GM10248 (cell line): Measurements from ENCODE around the gene CDC34.

Experiments
- CTCF ChIA-PET: fragments of 300-600 bp; sonication (Branson Sonifier 250); formaldehyde crosslinking; extraction: SDS; loops from one replicate; lab custom pipeline; 2021; ENCODE audit warnings: antibody characterized with exemption; lab: Yijun Ruan, JAX
- POLR2A ChIA-PET: fragments of 350-650 bp; sonication (Branson Sonifier 250); formaldehyde crosslinking; extraction: SDS; loops from one replicate; lab custom pipeline; 2020; ENCODE audit warnings: antibody characterized with exemption; lab: Yijun Ruan, JAX
- DNase-seq: peaks from one replicate; pipeline ENCODE4 v3.0.0; 2012; ENCODE audit errors: extremely low spot score
- CTCF ChIP-seq: IDR thresholded peaks from 2 replicates; pipeline ENCODE4 v1.5.1; 2012; ENCODE audit warnings: mild to moderate bottlenecking, low read depth; ENCODE audit errors: extremely low read depth, missing control alignments, control extremely low read depth

The CDC34 gene

GRCh38 chr19:570937-571565 lies 39.5 kb downstream of the CDC34 start:
- DNase-seq = peak; percentile 53
- TF ChIP-seq CTCF = no peak
- ChIA-PET CTCF (interaction anchor here (0.8 to 1.6 kb wide), 2 partner anchors 39 to 40 kb away, joined by 3 to 4 read pairs; partner anchors contain the start of gene CDC34), POLR2A (no interaction called here)

GRCh38 chr19:571566-571974 lies 40.0 kb downstream of the CDC34 start:
- POLR2A ChIA-PET = no interaction called here
- CTCF ChIA-PET = interaction anchor here (0.7 to 0.8 kb wide), 2 partner anchors 40 to 61 kb away, joined by 4 read pairs; partner anchors contain the start of gene CDC34
- TF ChIP-seq CTCF = no peak
- no peak for DNase-seq

- peak; percentile 100 for DNase-seq
- TF ChIP-seq CTCF = no peak
- POLR2A ChIA-PET = no interaction called here
- CTCF ChIA-PET = interaction anchor here (0.7 to 0.8 kb wide), 2 partner anchors 41 to 61 kb away, joined by 4 read pairs; partner anchors contain the start of gene CDC34
These were observed 40.7 kb downstream of the CDC34 start, which contains the start of gene BSG for GRCh38 chr19:572140-572742. Gene BSG (plus strand): TSS chr19:572596. CDS start chr19:572635, 39 bp downstream.

DNA sequence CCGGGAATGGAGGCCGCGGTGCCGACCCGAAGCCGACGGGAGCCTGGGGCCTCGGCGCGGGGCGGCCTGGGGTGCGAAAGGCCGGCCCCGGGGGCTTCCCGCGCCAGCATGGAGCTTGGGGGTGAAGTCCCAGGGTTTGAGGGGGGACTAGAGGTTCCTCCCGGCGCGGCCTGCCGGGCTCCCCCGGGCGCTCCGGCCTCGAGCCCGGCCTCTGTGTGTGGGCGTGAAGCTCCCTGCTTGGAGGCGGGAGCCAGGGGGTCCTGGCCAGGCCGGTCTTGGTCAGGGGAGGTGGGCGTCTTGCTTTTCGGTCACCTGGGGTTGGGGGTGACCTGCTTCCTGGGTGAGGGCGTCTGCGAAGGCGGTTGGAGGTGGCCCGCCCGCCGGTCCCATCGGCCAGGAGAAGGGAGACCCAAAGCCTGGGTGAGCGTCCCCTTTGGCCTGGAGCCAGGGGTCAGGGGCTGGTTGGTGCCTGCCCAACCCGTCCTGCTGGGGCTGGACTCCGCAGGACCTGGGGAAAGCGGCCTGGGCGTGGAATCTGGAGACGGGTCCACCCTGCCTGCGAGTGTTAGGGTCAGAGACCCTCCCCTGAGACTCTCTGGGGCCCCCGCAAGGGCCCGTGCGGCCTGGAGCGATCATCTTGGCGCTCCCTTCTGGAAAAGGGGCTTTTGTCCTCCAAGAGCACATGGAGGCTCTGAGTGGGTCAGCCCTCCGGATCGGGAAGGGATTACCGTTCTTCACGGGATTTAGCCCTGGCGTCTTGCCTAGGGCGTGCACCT lies 41.4 kb downstream of the CDC34 start:
- DNase-seq = peak; percentile 48
- ChIA-PET POLR2A (no interaction called here), CTCF (no interaction called here)
- TF ChIP-seq CTCF = no peak

DNA sequence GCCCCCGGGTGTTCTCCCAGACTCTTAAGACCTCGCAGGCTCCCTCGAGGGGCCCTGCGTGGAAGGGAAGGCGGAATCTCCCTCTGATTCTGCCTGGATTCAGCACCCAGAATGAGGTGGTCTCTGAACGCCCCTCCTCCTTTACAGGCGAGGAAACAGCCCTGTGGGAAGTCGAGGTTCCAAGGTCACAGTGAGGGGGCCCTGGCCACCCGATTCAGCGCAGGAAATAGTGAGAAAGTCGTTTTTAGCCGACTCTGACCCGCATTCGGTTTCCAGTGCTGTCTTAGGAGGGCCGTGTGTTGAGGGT lies 41.9 kb downstream of the CDC34 start:
- no peak for DNase-seq
- TF ChIP-seq CTCF = no peak
- ChIA-PET CTCF (interaction anchor here (2.5 kb wide), 1 partner anchor 11 kb away, joined by 12 read pairs; no protein-coding TSS in a partner anchor), POLR2A (no interaction called here)
